Measurements from ENCODE around the gene SEMA3D. TPM values are rescaled to one million over a fixed set of nuclear protein-coding genes. Genes with fewer than 3 reads are reported as not detected.

SEMA3D gene
- total and polyA plus RNA-seq, 9 of the 15 experiments (the other 6 are each of a cell fraction or from before 2014, with no cell fraction given) = 0.01 to 0.10 (median 0.04) TPM; not detected in 1

- CTCF ChIA-PET (ENCODE audit: low intra/inter-chr PET ratio) = no interaction called here
- DNase-seq (ENCODE audit: extremely low read depth in 1 of 4, low spot score in 3 of 4) = no peak
- in situ Hi-C loops (cut with MboI) (loop anchor here (10.0 to 25.0 kb wide), 3 partner anchors 516 to 1074 kb away; no protein-coding TSS in a partner anchor), intact Hi-C loops (cut with micrococcal nuclease) (no loop called here)
- no peak overlapping the region for H3K9ac ChIP-seq (ENCODE audit: insufficient read depth in 1 of 2, low read depth in 2 of 2, low read length in 2 of 2)
- H3K27me3 ChIP-seq (ENCODE audit: control insufficient read depth in 2 of 2, insufficient read depth in 2 of 2, low read length in 2 of 2) = no peaks in the 10 kb centered on the region
- no peak for ATAC-seq
- 1% methylated on average over 4 of the region's 4 CpGs for WGBS (ENCODE audit: insufficient coverage, low coverage, missing lambda C conversion rate)
- H3K9me1 ChIP-seq (ENCODE audit: control insufficient read depth, insufficient read depth, low read length) = no peaks in the 10 kb centered on the region
- H3K4me3 ChIP-seq = no peak overlapping the region
- no peak for FAIRE-seq
- no peaks in the 10 kb centered on the region for H3K4me1 ChIP-seq (replicated peaks in 1 of 2; ENCODE audit: control insufficient read depth in 2 of 2, insufficient read depth in 2 of 2, low read length in 2 of 2)
- no peak for TF ChIP-seq DNMT1 (IDR thresholded peaks at IDR 0.05)
- no peak for TF ChIP-seq THAP12 (CRISPR knock-in tag; IDR thresholded peaks at IDR 0.05)
- TF ChIP-seq NKRF (IDR thresholded peaks at IDR 0.05; ENCODE audit: borderline replicate concordance) = no peak
- TF ChIP-seq ZNF232 (CRISPR knock-in tag; IDR thresholded peaks at IDR 0.05) = no peak
- no peak for TF ChIP-seq SMAD4 (CRISPR knock-in tag; conservative IDR thresholded peaks at IDR 0.05)
- no peak for TF ChIP-seq TAF9B (IDR thresholded peaks at IDR 0.05; ENCODE audit: partially characterized antibody)
- TF ChIP-seq E2F4 (CRISPR knock-in tag; IDR thresholded peaks at IDR 0.05; ENCODE audit: low read depth) = no peak
- TF ChIP-seq SRSF7 (optimal IDR thresholded peaks at IDR 0.05; ENCODE audit: low read depth, low read length) = no peak
- TF ChIP-seq NR4A1 (CRISPR knock-in tag; IDR thresholded peaks at IDR 0.05) = no peak
- no peak for TF ChIP-seq NR4A1 (tag; IDR thresholded peaks at IDR 0.05)
- TF ChIP-seq CHD2 (IDR thresholded peaks at IDR 0.05; ENCODE audit: low read depth, low read length) = no peak
- TF ChIP-seq FOXK2 (conservative IDR thresholded peaks at IDR 0.05 in 1 of 2, IDR thresholded peaks at IDR 0.05 in 1 of 2; ENCODE audit: low read depth in 2 of 2) = no peak
- no peaks in the 10 kb centered on the region for H4K20me1 ChIP-seq (replicated peaks; ENCODE audit: control insufficient read depth, insufficient read depth, low read length)
- no peak overlapping the region for H3K4me2 ChIP-seq (ENCODE audit: insufficient read depth, low read length)
- H3K9me3 ChIP-seq (replicated peaks; ENCODE audit: control insufficient read depth, insufficient read depth, low read depth, low read length) = no peaks in the 10 kb centered on the region
- no peaks in the 10 kb centered on the region for H3K79me2 ChIP-seq (ENCODE audit: control insufficient read depth, insufficient read depth, low read length)
- no peak overlapping the region for H2AFZ ChIP-seq (ENCODE audit: low read depth, low read length)
- H3K27ac ChIP-seq (ENCODE audit: extremely low read depth, low read depth, low read length) = no peak overlapping the region
- no TSS peak for BruUV-seq (replicated peaks)
- POLR2A ChIA-PET = no interaction called here
- no peaks in the 10 kb centered on the region for H3K36me3 ChIP-seq (ENCODE audit: control insufficient read depth, insufficient read depth, low read length)
Measured at GRCh38 chr7:85011127-85011526, 175.7 kb downstream of the SEMA3D start.

Measured in K562 (cell line).